CD4-positive, alpha-beta T cell treated with Interferon gamma for 1 hour (primary cell): ENCODE data around the gene TAPT1.
A peak's percentile ranks its signal among the peaks of the same experiment; 100 is the strongest.

Experiments
- DNase-seq: peaks from one replicate; pipeline ENCODE4 v3.0.0-alpha.2; 2020

Gene TAPT1

DNA sequence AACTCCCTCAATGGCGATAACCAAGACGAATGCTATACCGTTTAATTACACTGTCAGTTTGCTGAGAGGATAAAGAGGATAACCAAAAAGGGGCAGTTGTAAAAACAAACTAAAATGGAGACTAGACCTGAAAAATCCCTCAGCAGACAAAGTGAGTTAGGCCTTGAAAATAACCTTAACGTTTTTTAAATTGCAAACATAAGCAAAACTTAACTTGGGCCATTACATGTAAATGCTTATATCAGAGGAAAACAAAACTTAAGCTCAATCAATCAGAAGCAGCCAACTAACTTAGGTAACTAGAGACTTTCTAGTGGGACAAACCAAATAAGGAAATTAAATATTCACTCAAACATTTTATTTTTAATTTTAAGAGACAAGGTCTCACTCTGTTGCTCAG, 17.0 kb upstream of the TAPT1 start:
- DNase-seq = no peak

DNA sequence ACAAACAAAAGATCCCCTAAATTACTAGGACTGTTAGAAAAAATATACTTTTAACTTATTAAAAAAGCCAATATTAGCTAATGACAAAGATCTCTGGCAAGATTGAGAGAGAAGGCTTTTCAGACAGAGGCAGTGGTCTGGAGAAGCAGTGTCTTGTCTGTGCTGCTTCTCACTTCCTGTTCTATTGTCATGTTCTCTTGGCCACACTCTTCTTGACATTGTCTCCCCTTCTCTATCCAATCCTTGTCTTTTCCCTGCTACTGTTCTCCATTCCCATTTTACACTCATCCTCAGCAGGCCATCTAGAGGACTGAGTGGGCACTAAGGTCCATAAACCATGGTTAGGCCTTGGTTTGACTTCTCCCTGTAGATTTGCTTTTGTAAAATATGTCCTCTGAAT, 14.0 kb upstream of the TAPT1 start:
- no peak for DNase-seq

- DNase-seq = no peak
These were observed 12.8 kb upstream of the TAPT1 start for GRCh38 chr4:16239086-16239485.

DNA sequence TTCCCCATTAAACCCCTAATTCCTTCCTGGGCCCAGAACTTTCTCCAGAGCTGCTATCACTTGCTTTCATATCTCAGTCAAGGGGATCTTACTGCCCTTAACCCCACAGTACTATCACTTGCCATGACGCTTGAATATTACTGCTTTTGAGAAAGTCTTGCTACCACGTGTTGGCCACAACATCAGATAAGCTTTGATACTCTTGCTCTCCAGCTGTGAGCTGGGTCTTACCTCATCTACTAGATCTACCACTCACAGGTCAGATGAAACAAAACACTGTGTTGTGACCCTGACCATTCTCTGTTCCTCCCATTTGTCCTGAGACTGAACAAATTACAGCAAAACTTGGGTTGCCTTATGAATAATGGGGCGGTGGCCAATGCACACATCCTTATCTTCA, 12.1 kb upstream of the TAPT1 start:
- DNase-seq = no peak

DNA sequence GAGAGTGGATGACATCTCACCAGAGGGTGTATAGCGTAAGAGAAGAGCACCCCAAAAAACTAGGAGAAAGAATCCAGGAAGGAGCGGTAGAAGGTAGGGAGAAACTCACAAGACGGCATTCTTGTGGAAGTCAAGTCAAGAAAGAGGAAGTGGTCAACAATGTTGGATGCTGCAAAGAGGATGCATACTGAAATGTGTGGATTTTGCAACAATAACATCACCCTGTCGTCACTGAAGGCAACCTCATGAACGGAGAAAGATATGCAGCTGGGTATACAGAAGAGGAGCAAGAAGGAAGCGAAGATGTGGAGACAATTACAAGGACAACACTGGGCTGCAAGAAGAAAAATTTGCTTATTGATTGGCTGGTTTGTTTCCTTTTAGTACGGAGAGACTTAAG, 11.4 kb upstream of the TAPT1 start:
- peak; percentile 16 for DNase-seq

DNA sequence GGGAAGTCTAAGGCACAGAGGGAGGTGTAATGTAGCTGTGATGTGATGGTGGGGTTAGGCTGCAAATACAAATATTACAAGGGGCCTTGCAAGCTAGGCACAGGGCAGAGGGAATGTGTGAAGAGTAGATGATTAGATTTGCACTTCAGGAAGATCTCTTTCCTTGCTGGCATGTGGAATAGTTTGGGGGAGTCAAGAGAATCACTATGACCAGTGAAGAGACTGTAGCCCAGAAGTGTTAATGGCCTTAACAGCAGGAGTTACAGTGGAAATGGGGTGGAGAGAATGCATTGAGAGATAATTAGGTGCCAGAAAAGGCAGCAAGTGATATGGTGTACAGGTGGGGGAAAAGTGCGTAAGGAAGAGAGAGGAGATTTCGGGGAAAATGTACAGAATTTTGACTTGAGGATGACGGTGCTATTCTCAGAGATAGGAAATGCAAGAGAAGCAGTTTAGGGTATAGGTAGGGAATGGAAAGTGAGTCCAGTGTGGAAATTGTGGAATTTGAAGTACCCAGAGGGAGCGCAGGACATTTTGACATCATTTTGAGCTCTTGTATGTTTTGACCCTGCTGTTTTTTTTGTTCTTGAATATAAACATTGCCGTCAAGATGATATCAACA, 10.2 kb upstream of the TAPT1 start:
- DNase-seq = no peak

GRCh38 chr4:16235209-16235608, 8.9 kb upstream of the TAPT1 start:
- DNase-seq = no peak

DNA sequence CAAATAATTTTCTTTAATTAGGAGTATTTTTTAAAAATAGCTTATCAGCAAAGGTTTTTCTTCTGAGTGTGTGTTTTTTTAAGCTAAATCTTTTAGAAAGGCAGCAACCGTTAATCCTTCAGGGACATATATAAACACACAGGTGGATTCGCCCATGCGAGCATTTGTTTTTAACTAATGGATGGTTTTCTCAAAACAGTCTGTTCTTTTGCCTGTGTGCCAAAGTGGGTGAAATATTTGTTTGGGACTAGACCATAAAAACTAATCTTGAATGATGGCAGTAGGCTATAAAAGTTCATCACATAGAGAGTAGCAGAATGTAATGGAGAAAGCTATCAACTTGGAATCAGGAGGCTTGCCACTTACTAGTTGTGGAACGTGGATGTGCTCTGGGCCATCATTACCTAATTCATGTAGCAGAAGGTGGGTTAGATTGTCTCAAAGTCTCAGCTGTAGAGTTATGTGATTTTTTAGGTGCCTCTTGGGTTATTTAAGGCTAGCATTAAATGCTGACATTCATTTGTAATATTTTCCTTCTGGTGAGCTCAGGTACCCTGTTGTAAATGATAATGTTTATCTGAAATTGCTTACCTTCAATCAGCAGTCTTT, 7.4 kb upstream of the TAPT1 start:
- DNase-seq = no peak

DNA sequence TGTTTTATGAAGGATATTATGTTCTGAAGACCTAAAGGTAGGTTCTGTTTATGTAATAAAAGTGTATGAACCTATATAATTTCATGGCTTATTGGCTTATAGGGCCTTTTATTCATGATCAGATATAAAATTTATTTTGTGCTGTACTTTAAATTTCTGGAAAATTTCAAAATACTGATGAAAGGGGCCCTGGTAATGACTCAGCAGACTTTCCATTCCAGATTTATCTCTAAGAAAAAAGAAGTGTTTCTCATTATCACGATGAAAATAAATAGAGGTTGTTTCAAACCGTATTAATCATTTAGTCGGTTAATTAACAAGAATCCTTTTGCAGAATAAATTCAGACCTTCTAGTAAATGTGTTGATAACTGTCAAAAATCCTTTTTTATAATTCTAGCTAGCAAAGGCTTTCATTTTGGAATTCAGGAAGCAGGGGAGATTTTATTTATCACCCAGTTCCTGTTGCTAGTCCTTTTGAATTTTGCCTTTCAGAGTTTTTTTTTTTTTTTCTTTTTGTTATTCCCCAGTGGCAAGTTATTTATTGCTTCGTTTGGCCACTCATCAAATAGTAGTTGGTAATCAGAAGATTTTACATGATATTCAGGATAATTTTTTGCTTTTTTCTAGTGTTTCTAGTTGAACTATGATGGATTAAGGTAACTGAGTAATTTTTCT, 5.4 kb upstream of the TAPT1 start:
- no peak for DNase-seq

DNA sequence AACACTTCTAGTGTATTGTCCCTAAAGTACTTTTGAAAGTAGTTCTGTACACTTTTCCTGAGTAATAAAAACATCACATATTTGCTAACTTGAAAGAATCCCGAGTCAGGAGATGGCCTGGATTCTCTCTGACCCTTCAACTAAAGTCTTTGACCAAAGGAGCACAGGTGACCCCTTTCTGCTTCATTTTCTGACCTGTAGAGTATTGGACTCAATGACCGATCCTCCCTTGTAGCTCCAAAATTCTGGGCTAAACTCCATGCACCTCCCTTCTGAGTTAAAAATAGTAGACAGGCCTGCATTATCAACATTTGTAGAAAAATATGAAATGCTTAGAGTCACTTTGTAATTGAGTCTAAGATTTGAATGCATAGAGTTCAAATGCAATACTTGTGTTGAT, 4.0 kb upstream of the TAPT1 start:
- no peak for DNase-seq

GRCh38 chr4:16229604-16230003, 3.3 kb upstream of the TAPT1 start:
- no peak for DNase-seq

DNA sequence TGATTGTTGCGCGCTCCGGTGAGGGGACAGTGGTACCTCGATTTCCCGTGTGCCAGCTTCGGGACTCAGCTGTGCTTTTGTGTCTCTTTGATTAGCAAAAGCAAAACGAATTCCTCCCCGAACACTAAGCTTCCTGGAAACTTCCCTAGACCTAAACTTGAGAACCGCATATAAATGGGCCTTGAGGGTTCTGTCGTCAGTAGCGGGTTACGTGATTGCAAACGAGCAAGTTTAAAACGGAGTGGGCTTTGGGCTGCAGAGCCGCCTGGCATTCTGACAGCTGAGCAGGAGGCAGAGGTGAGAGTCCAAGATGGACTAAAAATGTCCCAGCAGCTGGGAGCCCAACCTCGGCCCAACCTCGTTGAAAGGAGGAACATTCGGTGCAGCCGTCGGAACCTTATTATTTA, 1.2 kb upstream of the TAPT1 start:
- DNase-seq = no peak

DNA sequence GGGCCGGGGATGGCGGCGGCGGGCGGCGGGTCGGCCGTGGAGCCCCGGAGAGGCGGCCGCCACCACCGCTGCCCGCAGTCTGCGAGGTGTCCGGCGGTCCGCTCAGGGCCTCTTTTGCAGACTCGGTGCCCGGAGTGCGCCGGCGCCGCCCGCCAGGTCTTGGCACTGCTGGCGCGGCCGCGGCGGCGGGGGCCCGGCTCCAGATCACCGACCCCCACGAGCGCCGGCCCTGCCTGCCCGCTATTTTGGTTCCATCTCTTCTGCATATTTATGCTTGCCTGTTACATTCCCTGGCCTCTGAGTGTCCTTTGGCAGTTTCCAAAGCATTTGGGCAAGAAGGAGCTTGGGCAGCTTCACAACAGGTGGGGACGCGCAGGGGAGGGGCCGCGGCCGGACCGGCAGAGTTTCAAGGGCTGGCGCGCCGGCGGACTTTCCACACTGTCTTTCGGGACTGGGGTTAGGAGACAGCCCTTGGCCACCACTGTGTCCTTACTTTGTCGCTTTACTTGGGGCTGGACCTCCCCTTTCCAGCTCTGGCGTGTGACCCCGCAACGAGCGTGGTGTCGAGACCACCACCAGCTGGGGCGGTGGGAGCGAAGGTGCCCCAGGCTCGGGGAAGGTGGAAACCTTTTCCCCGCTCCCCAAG, 668 bp upstream of the TAPT1 start:
- peak; percentile 34 for DNase-seq

- DNase-seq = no peak
These were observed 956 bp downstream of the TAPT1 start for GRCh38 chr4:16225167-16225862.

GRCh38 chr4:16224264-16225166, 1.8 kb downstream of the TAPT1 start:
- no peak for DNase-seq

DNA sequence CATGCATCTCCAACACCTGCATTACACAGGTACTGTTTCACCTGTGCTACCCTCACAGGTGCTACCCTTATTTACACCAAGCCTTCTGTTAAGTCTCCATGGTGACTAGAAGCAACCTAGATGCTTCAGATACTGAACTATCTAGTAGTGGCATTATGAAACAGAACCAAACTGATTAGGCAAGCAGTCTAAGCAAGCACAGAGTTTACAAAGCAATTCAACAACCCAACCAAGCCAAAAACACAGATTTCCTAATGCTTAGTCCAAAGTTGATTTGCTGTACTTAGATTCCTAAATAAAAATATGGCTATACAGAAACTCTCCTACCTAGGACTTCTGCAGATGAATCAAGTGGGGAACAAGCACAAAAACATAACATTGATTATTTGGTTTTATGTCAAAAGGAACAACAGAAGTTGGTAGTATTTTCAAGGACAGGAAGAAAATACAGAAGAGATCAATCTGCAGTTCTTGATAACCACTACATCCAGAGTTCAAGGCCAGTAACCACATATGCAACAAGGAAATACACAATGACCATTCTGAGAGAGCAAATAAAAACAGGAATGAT, 3.2 kb downstream of the TAPT1 start:
- DNase-seq = no peak

- no peak for DNase-seq
These were observed 7.3 kb downstream of the TAPT1 start for GRCh38 chr4:16218950-16219349.

GRCh38 chr4:16217300-16218051, 8.8 kb downstream of the TAPT1 start:
- DNase-seq = no peak

GRCh38 chr4:16213121-16213520, 13.2 kb downstream of the TAPT1 start:
- no peak for DNase-seq

DNA sequence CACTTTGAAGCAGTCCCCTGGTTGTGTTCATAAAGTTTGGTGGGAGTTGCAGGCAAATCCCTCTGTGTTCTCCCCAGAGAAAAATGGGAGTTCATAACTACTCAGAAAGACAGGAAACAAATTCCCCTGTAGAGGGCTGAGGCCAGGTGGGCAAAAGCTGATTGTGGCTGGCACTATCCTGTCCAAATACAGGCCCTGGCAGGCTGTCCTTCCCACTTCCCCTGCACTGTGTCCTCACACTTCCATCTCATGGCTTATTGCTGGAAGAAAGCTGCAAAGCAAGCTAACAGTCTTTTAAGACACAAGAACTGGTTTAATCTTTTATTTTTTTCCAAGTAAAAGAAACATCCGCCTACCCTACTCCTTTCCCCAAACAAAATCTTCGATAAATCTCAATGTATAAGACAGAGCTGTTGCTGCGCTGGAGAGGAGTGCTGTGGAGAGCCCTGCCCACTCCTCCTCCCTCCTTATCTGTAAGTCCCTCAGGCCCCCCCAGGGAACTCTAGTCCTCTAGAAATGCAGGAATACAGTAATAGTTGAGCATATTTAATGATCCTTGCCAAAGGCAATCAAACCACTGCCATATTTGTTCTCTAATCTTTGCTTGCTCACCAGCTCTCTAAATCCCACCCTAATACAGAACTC, 14.0 kb downstream of the TAPT1 start:
- DNase-seq = no peak

- no peak for DNase-seq
These were observed 18.9 kb downstream of the TAPT1 start for GRCh38 chr4:16207409-16207808.
